ENCODE measurements around the gene CDK5.
A peak's percentile ranks its signal among the peaks of the same experiment; 100 is the strongest.

CDK5 gene

DNA sequence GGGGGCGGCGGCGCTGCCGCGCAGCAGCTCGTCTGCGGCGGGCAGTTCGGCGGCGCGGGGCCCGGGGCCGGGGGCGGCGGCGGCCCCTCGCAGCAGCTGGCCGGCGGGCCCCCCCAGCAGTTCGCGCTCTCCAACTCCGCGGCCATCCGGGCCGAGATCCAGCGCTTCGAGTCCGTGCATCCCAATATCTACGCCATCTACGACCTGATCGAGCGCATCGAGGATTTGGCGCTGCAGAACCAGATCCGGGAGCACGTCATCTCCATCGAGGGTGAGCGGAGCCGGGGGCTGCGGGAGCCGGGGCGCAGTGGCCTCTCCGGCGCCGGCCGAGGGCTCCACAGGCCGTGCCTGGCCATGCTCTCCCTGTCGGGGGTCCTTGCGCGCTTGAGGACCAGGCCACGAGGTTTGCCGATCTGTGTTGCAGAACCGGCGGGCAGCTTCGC, 29.1 kb upstream of the CDK5 start:
- no peak for DNase-seq (ENCODE audit: low read depth)

DNA sequence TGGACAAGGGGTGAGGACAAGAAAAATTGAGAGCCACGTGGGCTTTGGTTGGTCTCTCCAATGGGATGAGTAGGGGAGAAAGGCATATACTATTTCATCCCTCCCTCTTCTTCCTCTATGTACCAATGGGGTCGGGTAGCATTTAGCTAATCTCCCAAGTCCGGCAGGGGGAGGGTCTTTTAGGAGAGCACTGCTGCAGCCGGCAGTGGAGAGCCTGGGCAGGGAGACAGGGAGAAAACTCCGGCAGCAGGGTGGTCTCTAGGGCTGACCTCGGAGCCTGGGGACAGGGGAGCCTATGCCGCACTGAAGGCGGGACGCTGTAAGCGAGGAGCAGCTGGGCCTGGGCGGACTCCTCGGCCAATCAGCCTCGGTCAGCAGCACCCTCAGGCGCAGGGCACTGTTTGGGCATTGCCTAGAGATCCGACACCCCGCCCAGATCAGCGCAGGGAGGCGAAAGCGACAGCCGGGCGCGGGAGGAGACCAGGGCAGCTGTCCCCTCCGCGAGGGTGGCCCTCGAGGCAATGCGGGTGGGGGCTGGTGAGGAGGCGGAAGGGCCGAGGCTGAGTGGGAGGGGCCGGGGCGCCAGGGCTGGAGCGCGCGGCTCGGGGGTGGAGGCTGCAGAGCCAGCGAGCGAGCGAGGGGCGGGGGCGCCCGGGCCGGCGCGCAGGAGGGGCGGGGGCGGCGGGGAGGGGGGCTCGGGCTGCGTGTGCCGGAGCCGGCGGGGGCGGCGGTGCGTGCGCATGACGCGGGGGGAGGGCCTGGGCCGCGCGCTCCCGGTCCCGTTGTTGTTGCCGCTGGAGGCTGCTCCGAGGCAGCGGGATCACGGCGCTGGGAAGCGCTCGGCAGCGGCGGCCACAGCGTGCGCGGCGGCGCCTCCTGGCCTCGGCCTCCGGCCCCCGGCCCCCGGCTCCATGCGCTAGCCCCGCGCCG, 28.3 kb upstream of the CDK5 start, which contains the start of gene AGAP3:
AGAP3 (plus strand) TSS at position 785 of the 930 bp plus-strand sequence. CDS start 267 bp downstream, outside the sequence.
- no peak for DNase-seq (ENCODE audit: low read depth)

GRCh38 chr7:151085329-151085690, 27.6 kb upstream of the CDK5 start:
- DNase-seq (ENCODE audit: low read depth) = no peak

DNA sequence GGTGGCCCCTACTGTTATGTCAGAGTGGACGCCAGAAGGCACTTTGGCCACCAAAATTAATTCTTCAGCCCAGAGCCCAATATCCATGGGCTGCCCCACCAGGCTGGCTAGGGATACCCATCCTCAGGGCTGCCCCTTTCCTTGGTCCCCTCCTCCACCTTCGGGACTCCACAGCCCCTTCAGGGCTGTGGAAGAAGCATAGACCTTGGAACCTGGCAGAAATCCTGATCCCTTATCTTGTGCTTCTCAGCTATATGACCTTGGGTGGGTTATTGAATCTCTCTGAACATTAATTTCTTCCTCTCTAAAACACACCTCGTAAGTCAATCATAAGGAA, 26.1 kb upstream of the CDK5 start:
- no peak for DNase-seq (ENCODE audit: low read depth)

- DNase-seq (ENCODE audit: low read depth) = peak; percentile 64
Measured at GRCh38 chr7:151083071-151083823, 25.6 kb upstream of the CDK5 start, which contains the start of gene TMUB1. TSS of gene TMUB1 (minus strand) at chr7:151083493. CDS start at chr7:151082563, 930 bp downstream.

- no peak for DNase-seq (ENCODE audit: low read depth)
Measured at GRCh38 chr7:151082141-151083070, 24.7 kb upstream of the CDK5 start.

DNA sequence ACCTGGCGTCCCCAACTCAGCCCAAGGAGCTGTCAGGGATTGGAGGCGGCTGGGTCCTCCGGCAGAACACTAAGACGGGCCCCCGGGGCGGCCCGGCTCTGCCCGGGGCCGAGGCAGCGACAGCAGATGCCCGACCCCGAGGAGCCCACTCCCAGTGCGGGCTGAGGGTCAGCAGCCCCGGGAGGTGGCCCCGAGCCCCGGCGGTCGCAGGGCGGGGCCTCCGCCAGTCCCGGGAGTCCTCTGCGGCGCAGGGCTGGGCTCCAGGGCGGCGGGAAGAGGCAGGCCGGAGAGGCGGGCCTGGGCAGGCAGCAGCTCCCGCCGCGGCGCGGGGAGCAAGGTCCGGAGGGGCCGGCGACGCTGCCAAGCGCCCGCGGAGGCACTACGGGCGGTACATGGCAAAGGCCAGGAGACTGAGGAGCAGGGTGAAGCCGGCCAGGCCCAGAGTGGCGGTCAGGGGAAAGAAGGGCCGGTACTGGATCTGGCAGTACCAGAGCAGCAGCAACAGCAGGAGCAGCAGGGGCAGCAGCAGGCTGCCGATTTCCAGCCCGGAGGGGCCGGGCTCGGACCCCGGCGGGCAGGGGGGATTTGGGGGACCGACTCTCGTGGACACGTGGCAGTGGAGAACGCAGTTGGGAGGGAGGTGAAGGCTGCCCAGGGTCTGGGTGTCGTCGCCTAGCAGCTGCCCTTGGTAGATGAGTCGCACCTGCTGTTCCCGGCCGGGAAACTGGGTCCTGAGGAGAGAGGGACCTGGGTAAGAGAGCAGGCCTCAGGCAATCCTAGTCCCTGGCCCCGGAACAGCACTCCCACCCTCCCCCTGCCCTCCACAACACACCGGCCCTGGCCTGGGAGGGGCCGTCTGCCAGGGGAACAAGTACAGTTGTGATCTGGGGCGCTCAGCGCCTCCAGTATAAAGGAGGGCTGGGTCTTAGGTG, 23.7 kb upstream of the CDK5 start:
- no peak for DNase-seq (ENCODE audit: low read depth)

DNA sequence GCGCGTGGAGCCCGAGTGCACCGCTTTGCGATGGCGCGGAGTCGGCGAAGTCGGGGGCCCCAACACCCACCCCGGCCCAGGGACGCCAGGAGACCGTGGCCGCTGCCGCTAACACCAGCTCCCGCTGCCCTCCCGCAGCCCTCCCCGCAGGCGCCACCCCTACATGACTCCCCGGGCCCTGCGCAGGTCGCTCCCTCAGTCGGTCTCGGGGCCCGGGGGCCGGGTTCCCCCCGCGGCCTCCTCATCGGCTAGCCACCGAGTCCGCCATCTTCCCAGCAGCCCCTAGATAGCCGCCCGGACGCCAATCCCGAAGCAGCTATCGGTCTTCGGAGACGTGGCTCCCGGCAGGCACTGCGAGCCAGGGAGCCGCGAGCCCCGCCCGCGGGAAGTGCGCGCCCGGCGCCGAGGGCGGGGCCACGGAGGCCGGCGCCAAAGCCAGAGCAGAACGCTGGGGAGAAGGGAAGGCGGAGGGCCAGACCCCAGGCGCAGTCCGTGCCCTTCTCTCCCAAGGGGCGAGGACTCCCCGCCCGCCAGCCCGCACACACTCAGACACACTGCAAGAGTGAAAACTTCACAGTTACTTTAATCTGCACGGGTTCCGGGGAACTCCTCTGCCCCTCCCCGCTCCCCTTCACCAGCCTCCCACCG, 22.9 kb upstream of the CDK5 start, which contains the start of gene FASTK:
FASTK (minus strand) TSS at position 288 of the 648 bp plus-strand sequence; CDS start at position 245, 43 bp downstream.
- no peak for DNase-seq (ENCODE audit: low read depth)

DNA sequence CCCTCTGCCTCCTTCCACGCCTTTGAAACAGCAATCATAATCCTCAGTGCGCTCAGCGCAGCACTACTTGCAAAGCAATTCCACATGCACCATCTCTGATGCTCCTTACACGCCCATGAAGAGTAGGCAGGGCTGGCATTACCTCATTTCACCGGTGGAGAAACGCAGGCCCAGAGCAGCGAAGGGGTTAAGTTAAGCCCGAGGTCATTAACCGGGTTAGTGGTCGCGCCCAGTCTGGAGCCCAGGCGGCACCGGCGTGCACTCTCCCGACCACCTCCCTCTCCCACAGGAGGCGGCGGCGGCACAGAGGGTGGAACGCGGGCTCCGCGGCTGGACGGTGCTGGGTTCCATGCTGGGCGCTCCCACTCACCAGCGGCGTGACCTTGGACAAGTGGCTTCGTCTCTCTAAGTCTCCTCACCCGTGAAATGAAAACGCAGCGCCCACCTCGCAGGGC, 22.4 kb upstream of the CDK5 start:
- DNase-seq (ENCODE audit: low read depth) = no peak

- DNase-seq (ENCODE audit: low read depth) = no peak
Measured at GRCh38 chr7:151079199-151079910, 21.7 kb upstream of the CDK5 start.

DNA sequence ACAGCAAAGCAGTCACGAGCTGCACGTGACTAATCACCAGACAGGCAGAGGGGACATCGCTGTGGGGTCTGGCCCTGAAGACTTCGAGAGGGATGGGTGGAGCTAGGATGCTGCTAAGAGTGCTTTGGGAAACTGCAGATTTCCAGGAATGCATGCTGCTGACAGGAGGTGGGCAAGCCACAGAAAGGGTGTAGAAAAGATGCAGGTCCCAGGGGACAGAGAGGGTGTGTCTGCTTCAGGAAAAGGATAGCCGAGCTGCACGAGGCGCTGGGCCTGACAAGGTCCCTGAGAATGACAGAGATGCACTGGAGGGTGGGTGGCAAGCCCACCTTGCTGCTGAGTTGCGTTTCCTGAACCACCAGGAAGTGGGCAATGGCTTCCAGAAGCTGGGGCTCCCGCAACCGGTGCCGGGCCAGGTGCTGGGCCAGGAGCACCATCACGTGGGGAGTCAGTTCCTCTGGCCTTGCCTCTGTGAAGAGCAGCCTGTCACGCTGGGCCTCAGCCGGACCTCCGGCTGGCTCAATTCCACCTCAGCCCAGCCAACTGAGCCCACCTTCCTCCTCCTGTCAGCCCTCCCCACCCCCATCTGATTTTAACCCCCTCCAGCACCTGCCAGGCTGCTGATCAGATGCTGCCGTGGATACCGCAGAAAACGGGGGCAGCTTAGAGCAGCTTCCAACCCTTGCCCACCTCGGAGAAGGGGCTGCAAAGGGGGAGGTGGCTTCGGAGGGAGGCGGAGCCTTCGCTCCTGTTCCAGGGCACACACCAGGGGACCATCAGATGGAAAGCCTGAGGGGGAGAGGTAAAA, 20.7 kb upstream of the CDK5 start:
- no peak for DNase-seq (ENCODE audit: low read depth)

DNA sequence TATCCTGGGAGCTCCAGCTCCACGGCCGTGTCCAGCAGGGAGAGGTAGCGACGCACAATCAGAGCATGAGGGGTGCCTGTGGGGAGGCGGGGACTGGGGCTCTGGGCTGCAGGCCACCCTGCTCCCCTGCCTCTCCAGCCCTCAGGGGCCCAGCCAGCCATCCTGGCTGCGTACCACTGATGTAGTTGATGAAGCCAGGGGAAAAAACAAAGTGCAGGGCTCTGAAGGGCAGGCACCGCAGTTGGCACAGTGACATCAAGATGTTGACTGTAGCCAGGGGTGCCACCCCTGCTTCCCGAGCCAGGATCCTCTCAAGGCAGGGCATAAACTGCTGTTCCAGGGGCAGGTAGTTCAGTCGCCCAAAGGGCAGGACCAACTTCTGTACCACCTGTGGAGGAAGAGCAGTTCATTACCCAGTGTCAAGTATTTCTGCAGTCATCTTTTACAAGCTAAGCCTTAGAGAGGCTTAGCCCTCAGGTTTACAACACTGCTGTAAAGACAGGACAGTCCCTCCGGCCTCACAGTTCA, 20.1 kb upstream of the CDK5 start:
- no peak for DNase-seq (ENCODE audit: low read depth)

DNA sequence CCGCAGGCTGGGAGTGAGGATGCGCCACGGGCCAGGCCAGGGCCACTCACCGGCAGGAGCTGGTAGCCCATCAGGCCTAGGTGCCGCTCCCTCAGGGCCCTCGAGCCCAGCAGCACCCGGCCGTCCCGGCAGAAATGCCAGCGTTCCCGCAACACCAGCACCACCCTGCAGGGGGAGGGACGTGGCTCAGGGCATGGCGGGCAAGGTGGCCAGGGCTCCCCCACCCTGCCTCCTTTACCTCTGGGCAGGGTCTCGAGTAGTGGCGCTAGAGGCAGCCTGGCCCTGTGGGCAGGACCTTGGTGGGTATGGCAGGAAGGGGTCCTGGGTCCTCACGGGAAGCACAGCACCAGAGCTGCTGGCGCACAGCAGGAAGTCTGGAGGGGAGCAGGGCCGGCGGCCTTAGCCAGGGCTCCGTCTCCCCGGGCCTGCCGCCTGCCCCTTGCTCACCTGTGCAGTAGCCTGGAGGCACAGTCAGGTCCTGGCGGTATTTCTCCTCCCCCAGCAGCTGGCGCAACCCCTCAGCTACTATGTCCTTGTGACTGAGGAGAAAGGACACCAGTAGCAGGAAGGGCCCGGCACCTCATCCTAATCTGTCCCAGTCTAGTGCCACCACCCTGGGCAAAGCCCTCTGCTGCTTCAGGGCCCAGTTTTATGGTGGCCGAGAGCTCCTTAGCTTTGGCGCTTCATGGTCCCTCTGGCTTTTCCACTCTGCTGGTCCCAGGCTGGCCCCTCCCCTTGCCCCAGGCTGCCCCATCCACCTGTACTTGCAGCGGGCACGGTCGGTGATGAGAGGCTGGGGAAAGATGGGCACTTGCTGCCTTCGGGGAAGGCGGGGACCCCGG, 19.4 kb upstream of the CDK5 start:
- DNase-seq (ENCODE audit: low read depth) = no peak

- no peak for DNase-seq (ENCODE audit: low read depth)
Measured at GRCh38 chr7:151075978-151076426, 18.3 kb upstream of the CDK5 start.

- DNase-seq (ENCODE audit: low read depth) = no peak
Measured at GRCh38 chr7:151075662-151075971, 17.9 kb upstream of the CDK5 start.

DNA sequence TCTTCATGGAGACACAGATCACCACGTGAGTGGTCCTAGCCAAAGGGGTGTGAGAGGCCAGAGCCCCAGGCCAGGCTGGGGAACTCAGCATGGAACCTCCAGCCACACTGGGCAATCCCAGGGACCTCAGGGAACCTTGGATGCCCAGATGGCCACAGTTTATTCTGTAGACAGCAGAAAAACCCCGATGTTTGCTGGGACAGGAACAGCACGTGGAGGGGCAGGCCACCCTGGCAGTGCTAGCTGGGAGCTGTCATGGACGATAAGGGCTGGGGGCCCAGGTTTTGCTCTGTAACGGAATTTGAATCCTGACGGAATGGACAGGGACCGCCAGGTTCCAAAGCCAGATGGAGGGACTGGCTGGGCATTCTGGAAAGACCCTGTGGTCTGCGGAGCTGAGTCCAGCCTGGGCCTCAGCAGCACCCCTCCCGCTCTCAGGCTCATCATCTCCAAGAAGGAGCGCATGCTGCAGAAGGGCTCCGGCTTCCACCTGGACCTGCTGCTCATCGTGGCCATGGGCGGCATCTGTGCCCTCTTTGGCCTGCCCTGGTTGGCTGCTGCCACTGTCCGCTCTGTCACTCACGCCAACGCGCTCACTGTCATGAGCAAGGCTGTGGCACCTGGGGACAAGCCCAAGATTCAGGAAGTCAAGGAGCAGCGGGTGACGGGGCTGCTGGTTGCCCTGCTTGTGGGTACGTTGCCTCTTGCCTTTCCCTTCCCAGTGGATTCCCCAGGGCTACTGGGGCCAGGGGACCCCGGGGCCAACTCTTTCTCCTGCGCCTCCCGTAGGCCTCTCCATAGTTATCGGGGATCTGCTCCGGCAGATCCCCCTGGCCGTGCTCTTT, 17.3 kb upstream of the CDK5 start:
- no peak for DNase-seq (ENCODE audit: low read depth)
